Stimulated activated CD4-positive, alpha-beta T cell treated with anti-CD3 and anti-CD28 coated beads, TNF-alpha, amount 100 ng/mL, for 48 hours (primary cell): ENCODE results near the gene OPA3.
"Not testable (repeated sequence)": the region's sequence is repeated elsewhere in the genome, so short reads cannot be mapped to it uniquely, and the experiment has no call there.

Experiments
- DNase-seq, 3 donors: peaks; one replicate each; pipeline ENCODE4 v3.0.0-alpha.2; 2020; ENCODE audit warnings: low read depth in 3 of 3

Gene OPA3

DNA sequence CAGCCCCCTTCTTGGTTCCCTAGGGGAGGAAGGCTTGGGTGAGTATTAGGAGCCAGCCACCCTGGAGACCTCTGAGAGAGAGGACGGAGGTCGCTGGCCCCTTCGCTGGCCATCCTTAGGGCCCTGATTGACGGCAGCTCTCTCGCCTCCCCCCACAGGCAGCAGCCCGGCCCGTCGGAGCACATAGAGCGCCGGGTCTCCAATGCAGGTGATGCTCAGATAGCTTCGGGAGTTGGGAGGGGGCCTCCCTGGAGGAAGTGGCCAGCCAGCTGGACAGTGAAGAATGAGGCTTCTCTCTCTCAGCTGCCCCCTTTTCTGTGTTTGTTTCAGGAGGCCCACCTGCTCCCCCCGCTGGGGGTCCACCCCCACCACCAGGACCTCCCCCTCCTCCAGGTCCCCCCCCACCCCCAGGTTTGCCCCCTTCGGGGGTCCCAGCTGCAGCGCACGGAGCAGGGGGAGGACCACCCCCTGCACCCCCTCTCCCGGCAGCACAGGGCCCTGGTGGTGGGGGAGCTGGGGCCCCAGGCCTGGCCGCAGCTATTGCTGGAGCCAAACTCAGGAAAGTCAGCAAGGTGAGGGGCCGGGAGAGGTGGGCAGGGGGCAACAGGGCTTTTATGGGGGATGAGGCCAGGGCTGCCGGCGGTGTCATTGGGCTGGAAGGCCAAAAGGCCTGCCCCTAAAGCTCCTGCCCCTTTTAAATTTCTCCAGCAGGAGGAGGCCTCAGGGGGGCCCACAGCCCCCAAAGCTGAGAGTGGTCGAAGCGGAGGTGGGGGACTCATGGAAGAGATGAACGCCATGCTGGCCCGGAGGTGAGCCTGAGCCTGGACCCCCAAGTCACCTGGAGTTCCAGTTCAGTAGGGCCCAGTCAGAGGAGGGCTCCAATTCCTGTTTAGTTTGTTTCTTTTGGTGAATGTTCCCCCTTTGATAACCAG, 62.3 kb downstream of the OPA3 start:
- no peak for DNase-seq

DNA sequence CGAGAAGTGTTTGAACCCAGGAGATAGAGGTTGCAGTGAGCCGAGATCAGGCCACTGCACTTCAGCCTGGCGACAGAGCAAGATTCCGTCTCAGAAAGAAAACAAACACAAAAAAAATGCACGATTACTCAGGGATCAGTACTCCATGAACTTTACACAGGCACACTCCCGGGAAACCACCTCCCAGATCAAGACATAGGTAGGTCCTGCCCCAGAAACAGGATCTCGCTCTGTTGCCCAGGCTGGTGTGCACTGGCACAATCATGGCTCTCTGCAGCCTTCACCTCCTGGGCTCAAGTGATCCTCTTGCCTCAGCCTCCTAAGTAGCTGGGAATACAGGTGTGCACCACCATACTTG, 66.2 kb downstream of the OPA3 start:
- DNase-seq, result no peak

DNA sequence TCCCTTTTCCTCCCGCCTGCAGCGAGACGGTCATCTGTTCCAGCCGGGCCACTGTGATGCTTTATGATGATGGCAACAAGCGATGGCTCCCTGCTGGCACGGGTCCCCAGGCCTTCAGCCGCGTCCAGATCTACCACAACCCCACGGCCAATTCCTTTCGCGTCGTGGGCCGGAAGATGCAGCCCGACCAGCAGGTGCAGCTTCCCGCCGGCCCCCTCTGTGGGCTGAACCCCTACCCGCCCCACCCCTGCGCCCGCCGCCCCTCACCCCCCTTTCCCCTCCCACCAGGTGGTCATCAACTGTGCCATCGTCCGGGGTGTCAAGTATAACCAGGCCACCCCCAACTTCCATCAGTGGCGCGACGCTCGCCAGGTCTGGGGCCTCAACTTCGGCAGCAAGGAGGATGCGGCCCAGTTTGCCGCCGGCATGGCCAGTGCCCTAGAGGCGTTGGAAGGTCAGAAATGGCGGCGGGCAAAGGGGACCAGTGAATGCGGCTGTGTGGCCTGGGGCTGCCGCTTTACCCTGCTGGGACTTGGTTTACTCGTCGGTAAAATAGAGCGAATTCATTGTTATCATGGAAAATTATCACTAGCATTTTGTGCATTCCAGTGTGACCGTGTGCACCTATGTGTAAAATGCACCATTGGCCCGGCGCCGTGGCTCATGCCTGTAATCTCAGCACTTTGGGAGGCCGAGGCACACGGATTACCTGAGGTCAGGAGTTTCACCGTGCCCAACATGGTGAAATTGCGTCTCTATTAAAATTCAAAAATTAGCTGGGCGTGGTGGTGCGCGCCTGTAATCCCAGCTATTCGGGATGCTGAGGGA, 66.7 kb downstream of the OPA3 start:
- no peak for DNase-seq

DNA sequence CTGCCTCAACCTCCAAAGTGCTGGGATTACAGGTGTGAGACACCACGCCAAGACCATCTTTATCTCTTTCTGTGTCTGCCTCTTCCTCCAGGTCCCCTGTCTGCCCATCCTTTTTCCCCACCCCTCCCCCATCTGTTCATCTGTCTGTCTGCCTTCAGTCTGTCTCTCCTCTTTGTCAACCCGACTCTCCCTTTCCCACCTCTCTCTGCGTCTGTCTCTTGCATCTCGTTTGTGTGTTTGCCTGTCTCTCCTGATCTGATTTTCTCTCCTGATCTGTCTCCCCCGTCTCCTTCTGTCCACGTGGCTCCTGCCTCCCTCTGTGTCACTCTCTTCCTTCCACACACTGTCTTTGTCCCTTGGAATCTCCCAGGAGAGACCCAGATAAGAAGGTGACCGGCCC, 67.4 kb downstream of the OPA3 start:
- no peak for DNase-seq

DNA sequence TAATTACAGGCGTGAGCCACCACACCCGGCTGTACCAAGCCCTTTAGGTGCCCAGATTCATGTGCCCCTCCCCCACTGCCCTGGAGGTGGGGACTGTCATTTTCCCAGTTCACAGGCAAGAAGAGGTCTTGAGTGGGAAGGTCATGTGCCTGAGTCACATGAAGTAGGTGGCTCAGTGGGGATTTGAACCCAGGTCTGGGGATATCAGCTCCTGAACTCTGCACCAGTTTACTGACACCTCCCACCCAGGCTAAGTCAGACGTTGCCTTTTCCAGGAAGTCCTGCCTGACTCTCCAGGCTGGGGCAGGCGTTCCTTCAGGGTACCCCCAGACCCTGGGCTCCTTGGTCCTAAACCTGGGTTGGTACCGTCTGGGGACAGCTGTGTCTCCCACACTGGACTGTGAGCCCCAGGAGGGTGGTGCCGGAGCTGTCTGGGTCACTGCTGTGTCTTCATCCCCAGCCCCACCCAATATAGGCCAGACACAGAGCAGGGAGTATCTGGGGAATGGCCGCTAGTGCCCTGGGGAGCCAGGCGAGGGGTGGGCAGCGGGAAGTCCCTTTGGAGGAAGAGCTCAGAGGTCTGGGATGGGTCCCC, 68.7 kb downstream of the OPA3 start:
- no peak for DNase-seq

DNA sequence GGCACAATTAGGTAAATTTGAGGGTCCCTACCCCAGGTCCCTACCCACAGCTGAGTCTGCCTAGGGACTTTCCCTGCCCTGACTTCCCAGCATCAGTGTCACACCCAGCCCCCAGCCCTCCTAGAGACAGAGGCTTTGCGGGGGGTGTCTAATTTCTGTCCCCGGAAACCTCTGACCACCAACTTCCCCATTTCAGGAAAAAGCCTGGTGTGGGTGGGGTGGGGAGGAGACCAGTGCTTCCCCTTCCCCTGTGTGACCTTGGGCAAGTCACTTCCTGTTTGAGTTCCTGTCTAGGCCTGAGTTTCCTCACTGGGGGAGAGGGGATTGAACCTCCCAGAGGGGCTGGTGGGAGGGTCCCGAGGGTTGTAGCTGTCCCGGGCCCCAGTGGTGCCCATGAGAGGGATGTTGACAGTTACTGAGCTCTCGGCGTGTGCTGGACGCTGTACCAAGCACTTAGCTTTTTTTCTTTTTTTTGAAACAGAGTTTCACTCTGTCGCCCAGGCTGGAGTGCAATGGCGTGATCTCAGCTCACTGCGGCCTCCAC, 69.4 kb downstream of the OPA3 start:
- DNase-seq, result no peak

DNA sequence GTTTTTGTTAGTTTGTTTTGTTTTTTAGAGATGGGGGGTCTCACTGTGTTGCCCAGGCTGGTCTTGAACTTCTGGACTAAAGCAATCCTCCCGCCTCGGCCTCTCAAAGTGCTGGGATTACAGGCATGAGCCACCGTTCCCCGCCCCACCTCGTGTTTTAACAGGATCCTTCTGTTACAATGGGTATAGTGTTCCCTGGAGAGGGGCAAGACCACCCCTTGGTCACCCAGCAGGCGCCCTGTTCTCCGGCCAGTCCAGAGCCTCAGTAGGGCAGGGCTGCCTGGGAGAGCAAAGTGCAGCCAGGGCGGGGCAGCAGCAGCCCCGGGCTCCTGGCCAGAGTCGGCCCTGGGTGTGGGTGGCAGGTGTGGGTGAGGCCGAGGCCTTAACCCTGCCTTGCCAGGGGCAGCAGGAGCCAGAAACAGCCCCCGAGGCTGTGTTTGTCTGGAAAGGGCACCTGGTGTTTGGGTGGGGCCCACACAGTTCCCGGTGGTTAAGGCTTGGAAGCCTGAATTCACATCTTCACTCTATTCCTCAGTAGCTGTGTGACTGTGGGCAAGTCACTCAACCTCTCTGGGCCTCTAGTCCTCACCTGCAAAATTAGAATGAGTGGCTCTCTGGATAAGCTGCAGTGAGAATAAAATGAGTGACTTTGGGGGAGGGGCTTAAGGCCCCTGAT, 70.1 kb downstream of the OPA3 start:
- DNase-seq, result no peak

DNA sequence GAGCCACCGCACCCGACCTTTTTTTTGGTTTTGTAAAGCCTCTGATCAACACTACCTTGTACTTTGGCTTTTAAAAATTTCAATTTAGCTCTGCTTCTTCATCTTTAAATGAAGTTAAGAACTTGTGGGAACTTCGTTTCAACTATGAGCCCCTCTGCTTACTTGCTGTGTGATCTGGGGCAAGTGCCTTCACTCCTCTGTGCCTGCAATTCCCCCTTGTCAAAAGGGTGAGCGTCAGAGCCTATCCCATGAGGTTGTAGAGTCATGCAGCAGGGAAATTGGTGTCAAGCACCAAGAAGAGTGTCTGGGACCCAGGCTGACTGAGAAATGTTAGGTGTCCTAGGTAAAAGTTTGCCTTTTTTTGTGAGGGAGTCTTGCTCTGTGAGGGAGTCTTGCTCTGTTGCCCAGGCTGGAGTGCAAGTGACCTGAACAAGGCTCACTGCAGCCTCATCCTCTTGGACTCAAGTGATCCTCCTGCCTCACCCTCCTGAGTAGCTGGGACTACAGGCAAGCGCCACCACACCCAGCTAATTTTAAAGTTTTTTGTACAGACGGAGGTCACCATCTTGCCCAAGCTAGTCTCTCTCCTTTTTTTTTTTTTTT, 71.6 kb downstream of the OPA3 start:
- DNase-seq, result no peak

DNA sequence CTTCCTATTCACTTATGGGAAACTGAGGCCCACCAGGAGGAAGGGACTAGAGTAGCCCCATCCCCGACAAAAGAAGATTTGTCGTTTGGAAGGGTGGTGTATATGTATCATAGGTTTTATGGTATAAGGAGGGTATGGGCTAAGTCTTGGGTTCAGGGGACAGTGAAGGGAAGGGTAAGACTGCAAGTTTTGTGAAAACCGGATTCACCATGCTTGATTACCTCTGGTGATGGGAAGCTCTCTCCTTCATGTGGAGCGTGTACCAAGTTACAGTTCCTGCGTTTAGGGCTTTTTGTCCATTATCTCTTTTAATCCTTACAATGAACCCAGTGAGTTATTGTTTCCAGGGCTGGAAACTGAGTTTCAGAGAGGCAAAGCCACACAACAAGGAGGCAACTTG, 73.5 kb downstream of the OPA3 start:
- no peak for DNase-seq

DNA sequence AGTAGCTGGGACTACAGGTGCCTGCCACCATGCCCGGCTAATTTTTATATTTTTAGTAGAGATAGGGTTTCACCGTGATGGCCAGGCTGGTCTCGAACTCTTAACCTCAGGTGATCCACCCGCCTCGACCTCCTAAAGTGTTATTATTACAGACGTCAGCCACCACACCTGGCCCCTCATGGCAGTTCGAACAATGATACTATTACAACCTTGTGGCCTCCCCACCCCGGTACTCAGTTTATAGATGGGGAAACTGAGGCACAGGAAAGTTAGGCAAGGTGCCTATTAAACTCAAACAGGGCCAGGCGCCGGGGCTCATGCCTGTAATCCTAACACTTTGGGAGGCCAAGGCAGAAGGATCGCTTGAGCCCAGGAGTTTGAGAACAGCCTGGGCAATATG, 74.2 kb downstream of the OPA3 start:
- not testable (repeated sequence) for DNase-seq

DNA sequence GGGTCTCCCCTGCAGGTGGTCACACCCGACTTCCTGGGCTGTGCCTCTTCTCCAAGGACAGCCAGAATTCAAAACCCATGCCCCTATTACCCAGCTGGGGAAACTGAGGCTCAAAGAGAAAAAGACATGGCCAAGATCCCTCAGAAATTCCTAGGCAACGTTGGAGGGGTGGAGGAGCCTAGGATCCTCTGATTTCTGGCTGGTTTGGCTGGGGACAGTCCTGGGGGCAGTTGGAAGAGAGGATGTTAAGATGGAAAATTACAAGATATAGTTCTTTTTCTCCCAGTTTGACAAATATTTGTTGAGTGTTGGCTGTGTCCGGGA, 74.9 kb downstream of the OPA3 start:
- DNase-seq, result no peak

DNA sequence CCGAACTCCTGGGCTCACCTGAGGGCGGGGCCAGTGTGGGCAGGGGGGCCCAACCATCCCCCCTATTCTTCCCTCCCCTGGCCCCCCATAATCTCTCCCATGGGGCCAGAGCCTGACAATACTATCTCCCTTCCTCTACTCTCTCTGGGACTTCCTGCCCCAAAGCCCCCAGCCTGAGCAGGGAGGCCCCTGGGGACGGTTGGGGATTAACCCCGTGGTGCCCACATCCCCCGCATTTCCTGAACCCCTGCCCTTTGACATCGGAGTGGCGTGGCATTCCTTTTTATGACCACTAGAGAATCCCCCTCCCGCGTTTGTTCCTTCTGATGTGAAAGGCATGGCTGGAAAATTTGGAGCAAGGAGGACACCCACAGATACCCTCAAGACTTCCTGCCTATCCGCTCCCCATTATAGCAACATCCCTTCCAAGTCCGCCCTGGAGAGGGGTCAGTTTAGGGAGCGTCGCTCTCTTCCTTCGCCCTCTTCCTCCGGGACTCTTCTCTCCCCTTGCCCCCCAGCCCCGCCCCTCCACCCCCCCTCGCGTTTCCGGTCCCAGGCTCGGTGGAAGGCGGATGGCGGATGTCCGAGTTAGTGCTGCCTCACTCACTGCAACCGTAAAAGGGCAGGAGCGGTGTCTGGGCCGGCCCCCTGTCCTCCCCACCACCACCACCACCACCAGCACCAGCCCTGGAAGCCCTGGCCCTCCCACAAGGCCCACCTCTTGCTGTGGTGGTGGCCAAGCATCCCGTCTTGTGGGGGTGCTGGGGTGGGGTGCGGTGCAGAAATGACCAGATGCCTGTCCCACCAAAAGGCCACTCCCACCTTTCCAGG, 75.5 kb downstream of the OPA3 start:
- no peak for DNase-seq

DNA sequence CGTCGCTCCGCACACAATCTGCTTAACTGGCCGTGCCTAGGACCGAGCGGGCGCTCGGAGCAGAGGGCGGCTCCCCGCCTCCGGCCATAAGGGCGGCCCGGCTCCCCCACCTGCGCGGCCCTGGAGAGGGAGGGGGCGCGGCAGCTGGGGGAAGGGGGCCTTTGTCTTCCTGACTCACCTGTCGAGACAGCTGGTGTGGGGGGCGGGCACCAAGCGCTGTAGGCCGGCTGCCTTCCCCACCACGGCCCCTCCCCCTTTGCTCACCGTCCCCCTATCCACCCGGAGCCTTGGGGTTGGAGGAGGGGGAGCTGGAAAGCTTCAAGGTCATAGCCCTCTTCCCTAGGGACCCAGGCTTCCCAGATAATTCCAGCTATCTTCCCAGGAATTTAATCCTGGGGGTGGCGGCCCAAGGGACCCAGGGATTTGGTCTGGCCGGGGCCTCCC, 76.2 kb downstream of the OPA3 start:
- no peak for DNase-seq

DNA sequence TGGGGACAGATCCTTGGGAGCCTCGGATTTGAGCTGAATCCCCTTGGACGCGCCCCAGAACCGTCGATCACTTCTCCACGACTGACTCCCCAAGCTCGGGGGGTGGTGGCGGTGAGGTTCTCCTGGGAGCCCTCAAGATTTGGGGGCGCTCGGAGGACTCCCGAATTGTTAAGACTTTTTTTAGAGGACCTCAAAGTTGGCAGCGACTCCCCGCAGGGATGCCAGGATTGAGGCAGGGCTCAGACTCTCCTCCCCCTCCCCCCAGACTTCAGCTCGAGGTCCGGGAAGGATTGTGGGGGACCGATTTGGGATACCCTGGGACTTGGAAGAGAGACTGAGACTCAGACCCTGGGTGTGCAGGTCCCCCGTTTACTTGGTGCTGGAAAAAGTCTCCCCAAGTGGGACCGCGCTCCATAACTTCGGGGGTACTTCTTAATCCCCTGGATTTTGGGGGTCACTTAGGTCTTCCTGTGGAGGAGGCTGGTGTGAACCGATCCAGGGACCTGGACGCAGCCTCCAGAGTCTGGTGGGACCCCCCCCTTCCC, 76.7 kb downstream of the OPA3 start:
- no peak for DNase-seq

DNA sequence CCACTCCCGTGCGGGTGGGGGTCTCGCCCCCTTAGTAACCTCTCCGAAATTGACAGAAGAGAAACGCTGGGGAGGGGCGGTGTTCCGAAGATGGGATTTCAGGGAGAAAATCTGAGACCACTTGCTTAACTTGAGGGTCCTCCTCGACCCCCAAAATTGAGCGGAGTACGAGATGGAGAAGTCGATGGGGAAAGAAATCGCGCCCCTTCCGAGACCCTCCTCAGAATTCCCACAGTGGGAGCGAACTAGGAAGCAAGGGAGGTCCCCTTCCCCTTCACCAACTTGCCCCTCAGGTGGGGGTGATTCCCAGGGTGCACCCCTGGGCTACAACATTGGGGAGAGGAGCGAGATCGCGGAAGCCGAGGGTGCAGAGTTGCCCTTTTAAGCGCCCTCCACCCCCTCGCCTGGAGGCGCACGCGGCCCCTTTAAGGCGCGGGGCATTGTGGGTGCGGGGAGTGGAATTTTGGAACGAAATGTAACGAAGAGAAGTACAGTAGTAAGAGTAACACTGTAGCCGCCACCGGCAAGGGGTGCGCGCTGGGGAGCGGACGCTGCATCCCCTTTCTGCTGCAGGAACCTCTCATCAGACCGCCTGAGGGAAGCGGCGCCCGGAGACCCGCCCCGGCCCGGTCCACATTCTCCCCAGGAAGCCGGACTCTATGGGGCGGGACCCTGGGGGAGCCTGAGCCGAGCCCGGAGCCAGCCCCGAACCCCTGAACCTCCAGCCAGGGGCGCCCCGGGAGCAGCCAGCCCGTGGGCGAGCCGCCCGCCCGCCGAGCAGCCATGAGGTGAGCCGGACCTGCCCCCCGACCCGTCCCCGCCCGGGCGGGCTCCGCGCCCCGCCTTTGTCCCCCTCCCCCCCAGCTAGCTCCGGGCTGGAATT, 77.4 kb downstream of the OPA3 start, which contains the start of gene VASP:
Gene VASP (plus strand): TSS at position 491 of the 883 bp plus-strand sequence. CDS start 293 bp downstream, at position 784.
- peak; percentile 79 to 89 (median 88) for DNase-seq

DNA sequence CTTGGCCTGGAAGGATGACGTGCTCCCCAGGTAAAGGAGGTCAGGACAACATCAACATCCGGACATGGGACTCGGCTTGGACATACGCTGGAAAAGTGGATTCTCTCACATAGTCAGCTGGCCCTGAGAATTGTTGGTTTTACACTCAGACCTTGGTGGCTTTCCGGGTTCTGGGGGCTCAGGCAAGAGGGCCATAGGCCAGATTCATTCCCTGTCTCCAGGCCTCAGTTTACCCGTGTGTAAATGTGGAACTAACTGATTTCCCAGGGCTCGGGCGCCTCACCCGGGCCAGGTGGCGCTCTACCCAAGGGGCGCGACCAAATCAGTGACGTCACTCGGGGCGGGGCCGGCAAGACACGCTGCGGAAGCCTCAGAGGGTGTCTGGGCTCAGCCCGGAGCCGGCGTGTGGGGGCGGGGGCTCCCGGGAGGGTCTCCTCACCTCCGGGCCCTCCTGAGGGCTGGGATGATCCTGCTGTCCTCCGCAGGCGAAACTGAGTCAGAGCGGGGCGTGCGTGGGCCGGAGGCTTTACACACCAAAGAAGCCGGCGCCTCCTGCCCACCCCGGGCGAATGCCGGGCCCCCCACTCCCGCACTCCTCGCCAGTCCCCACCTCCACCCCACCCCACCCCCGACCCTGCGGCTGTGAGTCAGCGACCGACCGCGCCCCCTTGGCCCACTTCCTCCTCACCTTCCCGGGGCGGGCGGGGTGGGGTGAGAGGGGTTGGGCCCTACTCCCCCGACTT, 78.2 kb downstream of the OPA3 start:
- peak; percentile 98 to 100 (median 99) for DNase-seq

DNA sequence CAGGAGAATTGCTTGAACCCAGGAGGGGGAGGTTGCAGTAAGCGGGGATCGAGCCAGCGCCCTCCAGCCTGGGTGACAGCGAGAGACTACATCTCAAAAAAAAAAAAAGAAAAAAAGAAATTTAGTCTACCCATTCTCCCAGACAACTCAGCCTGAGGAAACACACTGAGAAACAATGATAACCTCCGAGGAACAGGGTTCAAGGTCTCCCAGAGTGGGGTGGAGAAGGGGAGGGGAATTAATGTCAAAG, 78.7 kb downstream of the OPA3 start:
- no peak for DNase-seq

DNA sequence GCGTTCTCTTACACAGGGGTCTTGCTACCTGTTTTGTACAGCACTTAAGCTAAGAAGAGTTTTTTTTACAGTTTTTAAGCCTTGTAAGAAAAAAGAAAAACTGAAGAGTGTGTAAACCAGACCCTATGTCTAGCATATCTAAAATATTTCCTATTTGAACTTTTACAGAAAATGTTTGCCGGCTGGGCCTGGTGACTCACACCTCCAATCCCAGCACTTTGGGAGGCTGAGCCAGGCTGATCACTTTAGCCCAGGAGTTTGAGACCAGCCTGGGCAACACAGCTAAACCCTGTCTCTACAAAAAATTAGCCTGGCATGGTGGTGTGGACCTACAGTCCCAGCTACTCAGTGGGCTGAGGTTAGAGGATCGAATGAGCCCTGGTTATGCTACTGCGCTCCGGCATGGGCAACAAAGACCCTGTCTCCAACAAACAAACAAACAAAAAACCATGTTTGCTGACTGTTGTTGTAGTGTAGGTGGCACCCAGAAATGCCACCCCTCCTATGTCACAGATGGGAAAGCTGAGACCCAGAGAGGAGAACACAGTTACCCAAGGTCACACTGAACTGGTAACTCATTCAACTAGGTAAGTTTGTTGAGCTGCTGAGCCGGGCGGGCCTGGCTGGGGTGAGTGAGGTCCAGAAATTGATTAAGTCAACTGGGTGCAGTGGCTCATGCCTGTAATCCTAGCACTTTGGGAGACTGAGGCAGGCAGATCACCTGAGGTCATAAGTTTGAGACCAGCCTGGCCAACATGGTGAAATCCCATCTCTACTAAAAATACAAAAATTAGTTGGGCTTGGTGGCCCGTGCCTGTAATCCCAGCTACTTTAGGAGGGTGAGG, 79.2 kb downstream of the OPA3 start:
- DNase-seq, result no peak
